Measurements from ENCODE around the gene HAO2. TPM values are rescaled to one million over a fixed set of nuclear protein-coding genes. Genes with fewer than 3 reads are reported as not detected.
"Not testable (repeated sequence)": the region's sequence is repeated elsewhere in the genome, so short reads cannot be mapped to it uniquely, and the experiment has no call there.

HAO2 gene
- total RNA-seq, 2 experiments from 2014 or later, result not detected

GRCh38 chr1:119348941-119349340 lies 19.6 kb upstream of the HAO2 start:
- Histone ChIP-seq H3K27ac (ENCODE audit: low read depth in 1 of 2, low read length in 2 of 2) (no peak overlapping the region), H3K9me3 (ENCODE audit: control insufficient read depth in 1 of 2, insufficient read depth in 1 of 2, low read length in 2 of 2) (no peaks in the 10 kb centered on the region), H3K27me3 (ENCODE audit: control insufficient read depth in 1 of 2, insufficient read depth in 2 of 2, low read length in 2 of 2) (peaks cover 0 to 6% of the 10 kb centered on the region in 2 experiments), H3K4me3 (ENCODE audit: low read length) (no peak overlapping the region), H3K36me3 (ENCODE audit: insufficient read depth, low read length) (no peaks in the 10 kb centered on the region), H3K4me1 (ENCODE audit: insufficient read depth, low read length) (no peaks in the 10 kb centered on the region)
- ChIA-PET CTCF (no interaction called here), POLR2A (no interaction called here)
- no peaks in the 10 kb centered on the region for H3K9me3 Mint-ChIP-seq
- DNase-seq (no peak), ATAC-seq (ENCODE audit: poor library complexity) (no peak)
- no peaks in the 10 kb centered on the region for H3K36me3 Mint-ChIP-seq (ENCODE audit: low read depth)
- H3K27ac Mint-ChIP-seq, result no peak overlapping the region
- intact Hi-C loops (cut with DNase I, micrococcal nuclease), result no loop called here
- H3K4me3 Mint-ChIP-seq, result no peak overlapping the region
- no peaks in the 10 kb centered on the region for H3K4me1 Mint-ChIP-seq (ENCODE audit: low read depth)
- TF ChIP-seq CTCF (IDR thresholded peaks at IDR 0.05), result no peak
- H3K27me3 Mint-ChIP-seq, result peaks cover 12% of the 10 kb centered on the region

- H3K4me1 Mint-ChIP-seq (ENCODE audit: low read depth); H3K9me3 ChIP-seq (ENCODE audit: control insufficient read depth in 1 of 2, insufficient read depth in 1 of 2, low read length in 2 of 2); ATAC-seq (ENCODE audit: poor library complexity); intact Hi-C loops (cut with DNase I, micrococcal nuclease); H3K4me3 Mint-ChIP-seq; H3K36me3 Mint-ChIP-seq (ENCODE audit: low read depth); DNase-seq; H3K36me3 ChIP-seq (ENCODE audit: insufficient read depth, low read length); H3K27ac ChIP-seq (ENCODE audit: low read depth in 1 of 2, low read length in 2 of 2); POLR2A ChIA-PET; H3K27ac Mint-ChIP-seq; H3K27me3 ChIP-seq (ENCODE audit: control insufficient read depth in 1 of 2, insufficient read depth in 2 of 2, low read length in 2 of 2); H3K4me3 ChIP-seq (ENCODE audit: low read length); H3K4me1 ChIP-seq (ENCODE audit: insufficient read depth, low read length); CTCF ChIA-PET; H3K9me3 Mint-ChIP-seq: not testable (repeated sequence)
- peaks cover 16% of the 10 kb centered on the region for H3K27me3 Mint-ChIP-seq
Observed at GRCh38 chr1:119350866-119351265, 17.7 kb upstream of the HAO2 start.

GRCh38 chr1:119351997-119352396 lies 16.6 kb upstream of the HAO2 start:
- Histone ChIP-seq H3K4me1 (ENCODE audit: insufficient read depth, low read length) (no peaks in the 10 kb centered on the region), H3K9me3 (ENCODE audit: control insufficient read depth in 1 of 2, insufficient read depth in 1 of 2, low read length in 2 of 2) (no peaks in the 10 kb centered on the region), H3K27me3 (ENCODE audit: control insufficient read depth in 1 of 2, insufficient read depth in 2 of 2, low read length in 2 of 2) (peaks cover 0 to 6% of the 10 kb centered on the region in 2 experiments), H3K4me3 (ENCODE audit: low read length) (no peak overlapping the region), H3K36me3 (ENCODE audit: insufficient read depth, low read length) (no peaks in the 10 kb centered on the region), H3K27ac (ENCODE audit: low read depth in 1 of 2, low read length in 2 of 2) (no peak overlapping the region)
- H3K4me3 Mint-ChIP-seq, result no peak overlapping the region
- ChIA-PET CTCF (no interaction called here), POLR2A (no interaction called here)
- H3K27ac Mint-ChIP-seq, result no peak overlapping the region
- TF ChIP-seq CTCF (IDR thresholded peaks at IDR 0.05), result no peak
- no peaks in the 10 kb centered on the region for H3K4me1 Mint-ChIP-seq (ENCODE audit: low read depth)
- peaks cover 22% of the 10 kb centered on the region for H3K27me3 Mint-ChIP-seq
- no peaks in the 10 kb centered on the region for H3K36me3 Mint-ChIP-seq (ENCODE audit: low read depth)
- ATAC-seq (ENCODE audit: poor library complexity) (no peak), DNase-seq (no peak)
- no peaks in the 10 kb centered on the region for H3K9me3 Mint-ChIP-seq
- intact Hi-C loops (cut with DNase I, micrococcal nuclease), result no loop called here

- CTCF ChIA-PET, result no interaction called here
Observed at GRCh38 chr1:119353836-119354235, 14.7 kb upstream of the HAO2 start.

More at GRCh38 chr1:119353836-119354235, 14.7 kb upstream of the HAO2 start:
- H3K36me3 ChIP-seq (ENCODE audit: insufficient read depth, low read length), result no peaks in the 10 kb centered on the region
- Mint-ChIP-seq H3K4me1 (ENCODE audit: low read depth) (no peaks in the 10 kb centered on the region), H3K27me3 (peaks cover 29% of the 10 kb centered on the region), H3K27ac (no peak overlapping the region), H3K9me3 (no peaks in the 10 kb centered on the region), H3K36me3 (ENCODE audit: low read depth) (no peaks in the 10 kb centered on the region), H3K4me3 (no peak overlapping the region)
- ATAC-seq (ENCODE audit: poor library complexity) (no peak), DNase-seq (no peak)
- TF ChIP-seq CTCF (IDR thresholded peaks at IDR 0.05), result no peak
- no peak overlapping the region for H3K4me3 ChIP-seq (ENCODE audit: low read length)
- POLR2A ChIA-PET, result no interaction called here
- intact Hi-C loops (cut with DNase I, micrococcal nuclease), result no loop called here
- no peaks in the 10 kb centered on the region for H3K9me3 ChIP-seq (ENCODE audit: control insufficient read depth in 1 of 2, insufficient read depth in 1 of 2, low read length in 2 of 2)
- H3K27me3 ChIP-seq (ENCODE audit: control insufficient read depth in 1 of 2, insufficient read depth in 2 of 2, low read length in 2 of 2), result peaks cover 0 to 6% of the 10 kb centered on the region in 2 experiments
- H3K27ac ChIP-seq (ENCODE audit: low read depth in 1 of 2, low read length in 2 of 2), result no peak overlapping the region
- H3K4me1 ChIP-seq (ENCODE audit: insufficient read depth, low read length), result no peaks in the 10 kb centered on the region
